Calu3 (cell line): ENCODE results near the gene BTBD1. TPM values are rescaled to one million over a fixed set of nuclear protein-coding genes. Genes with fewer than 3 reads are reported as not detected.
A peak's percentile ranks its signal among the peaks of the same experiment; 100 is the strongest.

Source experiments
- BruUV-seq: library from RNA; stranded (reverse); fragments of 400-500 nt; replicated peaks from 2 replicates; lab custom pipeline; 2021; lab: Mats Ljungman, UMichigan
- CTCF ChIA-PET: fragments of 300-600 bp; sonication (Branson Sonifier 250); formaldehyde crosslinking; loops from one replicate; lab custom pipeline; 2022; ENCODE audit warnings: antibody characterized with exemption; lab: Charles Lee
- DNase-seq: peaks from one replicate; pipeline ENCODE4 v3.0.0; 2022
- H3K27ac Mint-ChIP-seq: one replicate; pipeline ENCODE4 v1.8.0; 2022; ENCODE audit warnings: mixed read lengths; ENCODE audit not compliant: unreplicated experiment
- H3K27me3 Mint-ChIP-seq: one replicate; pipeline ENCODE4 v1.8.0; 2022; ENCODE audit warnings: mixed read lengths; ENCODE audit not compliant: unreplicated experiment
- H3K36me3 Mint-ChIP-seq: one replicate; pipeline ENCODE4 v1.8.0; 2022; ENCODE audit warnings: mild to moderate bottlenecking, moderate library complexity, mixed read lengths; ENCODE audit not compliant: insufficient read depth, unreplicated experiment
- H3K4me1 Mint-ChIP-seq: one replicate; pipeline ENCODE4 v1.8.0; 2022; ENCODE audit warnings: mild to moderate bottlenecking, low read depth, mixed read lengths; ENCODE audit not compliant: unreplicated experiment
- H3K4me3 Mint-ChIP-seq: one replicate; pipeline ENCODE4 v1.8.0; 2022; ENCODE audit warnings: mild to moderate bottlenecking, low read depth, moderate library complexity, mixed read lengths; ENCODE audit not compliant: unreplicated experiment
- H3K9me3 Mint-ChIP-seq: one replicate; pipeline ENCODE4 v1.8.0; 2022; ENCODE audit warnings: low read depth, mixed read lengths; ENCODE audit not compliant: unreplicated experiment
- intact Hi-C: fragments of 100-400 bp; cut with micrococcal nuclease; formaldehyde crosslinking; loops from one replicate; pipeline ENCODE4 v1.10.0; 2022; ENCODE audit not compliant: unreplicated experiment
- total RNA-seq: library from RNA; stranded (reverse); gene quantifications from 2 replicates; pipeline ENCODE4 v1.2.3, GENCODE V29; 2022
- TF ChIP-seq, protein P1 (sequence below): fragments of 200-600 bp; IDR thresholded peaks from one replicate; pipeline ENCODE4 v1.8.0; 2022; ENCODE audit warnings: antibody characterized with exemption; ENCODE audit not compliant: unreplicated experiment

The BTBD1 gene
- total RNA-seq, 1 experiment from 2014 or later = 73.2 TPM

DNA sequence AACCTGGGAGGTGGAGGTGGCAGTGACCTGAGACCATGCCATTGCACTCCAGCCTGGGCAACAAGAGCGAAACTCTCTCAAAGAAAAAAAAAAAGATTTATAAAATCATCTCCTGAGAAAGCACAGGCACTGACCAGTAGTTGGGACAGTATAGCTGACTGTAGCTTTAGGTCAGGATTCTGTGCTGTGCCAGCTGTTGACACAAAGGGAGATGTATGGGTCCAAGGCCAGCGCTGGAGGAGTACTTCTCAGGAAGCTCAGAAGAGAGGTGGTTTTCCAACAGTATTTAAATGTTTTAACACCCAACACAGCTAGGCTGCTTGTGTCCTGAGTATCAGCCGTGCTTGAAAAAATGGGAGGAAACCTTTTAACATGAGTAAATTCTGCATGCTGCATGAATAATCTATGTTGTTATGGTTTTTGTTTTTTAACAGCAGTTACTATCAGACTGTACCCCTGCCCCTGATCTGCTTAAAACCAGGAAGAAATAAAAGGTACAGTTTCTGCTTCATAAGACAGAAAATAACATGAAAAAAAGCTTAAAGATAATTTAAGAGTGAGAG, 74.5 kb downstream of the BTBD1 start:
- Mint-ChIP-seq H3K27ac (no peak overlapping the region), H3K9me3 (peaks cover under 1% of the 10 kb centered on the region), H3K36me3 (peaks cover 33% of the 10 kb centered on the region), H3K27me3 (no peaks in the 10 kb centered on the region), H3K4me1 (peaks cover 2% of the 10 kb centered on the region), H3K4me3 (no peak overlapping the region)
- CTCF ChIA-PET = interaction anchor here (0.7 kb wide), 1 partner anchor 223 kb away, joined by 3 read pairs; no protein-coding TSS in a partner anchor
- DNase-seq = no peak
- no TSS peak for BruUV-seq
- TF ChIP-seq, protein P1, sequence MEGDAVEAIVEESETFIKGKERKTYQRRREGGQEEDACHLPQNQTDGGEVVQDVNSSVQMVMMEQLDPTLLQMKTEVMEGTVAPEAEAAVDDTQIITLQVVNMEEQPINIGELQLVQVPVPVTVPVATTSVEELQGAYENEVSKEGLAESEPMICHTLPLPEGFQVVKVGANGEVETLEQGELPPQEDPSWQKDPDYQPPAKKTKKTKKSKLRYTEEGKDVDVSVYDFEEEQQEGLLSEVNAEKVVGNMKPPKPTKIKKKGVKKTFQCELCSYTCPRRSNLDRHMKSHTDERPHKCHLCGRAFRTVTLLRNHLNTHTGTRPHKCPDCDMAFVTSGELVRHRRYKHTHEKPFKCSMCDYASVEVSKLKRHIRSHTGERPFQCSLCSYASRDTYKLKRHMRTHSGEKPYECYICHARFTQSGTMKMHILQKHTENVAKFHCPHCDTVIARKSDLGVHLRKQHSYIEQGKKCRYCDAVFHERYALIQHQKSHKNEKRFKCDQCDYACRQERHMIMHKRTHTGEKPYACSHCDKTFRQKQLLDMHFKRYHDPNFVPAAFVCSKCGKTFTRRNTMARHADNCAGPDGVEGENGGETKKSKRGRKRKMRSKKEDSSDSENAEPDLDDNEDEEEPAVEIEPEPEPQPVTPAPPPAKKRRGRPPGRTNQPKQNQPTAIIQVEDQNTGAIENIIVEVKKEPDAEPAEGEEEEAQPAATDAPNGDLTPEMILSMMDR = no peak
- intact Hi-C loops = no loop called here

DNA sequence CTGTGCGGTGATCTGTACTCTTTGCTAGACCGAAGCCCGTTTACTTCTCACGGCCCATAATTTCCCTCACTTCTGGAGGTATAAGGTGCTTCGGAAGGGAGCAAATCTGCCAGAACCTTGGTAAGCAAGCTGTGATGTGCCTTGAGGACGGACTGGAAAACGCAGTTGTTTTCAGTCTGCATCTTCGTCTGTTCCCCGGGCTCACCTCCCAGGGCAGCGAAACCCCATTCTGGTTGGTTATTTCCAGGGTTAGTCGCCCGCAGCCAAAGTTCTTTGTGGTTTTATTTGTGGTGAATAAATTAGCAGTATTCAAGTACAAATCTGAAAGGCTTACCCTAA, 80.6 kb downstream of the BTBD1 start:
- intact Hi-C loops = loop anchor here (2.0 to 10.0 kb wide), 3 partner anchors 69 to 152 kb away; no protein-coding TSS in a partner anchor
- DNase-seq = no peak
- H3K27ac Mint-ChIP-seq = peak overlapping the region; percentile 94
- TF ChIP-seq, protein P1 = no peak
- H3K27me3 Mint-ChIP-seq = no peaks in the 10 kb centered on the region
- H3K4me1 Mint-ChIP-seq = peaks cover 18% of the 10 kb centered on the region
- TSS peak; percentile 77 for BruUV-seq
- peaks cover 2% of the 10 kb centered on the region for H3K9me3 Mint-ChIP-seq
- peak overlapping the region; percentile 83 for H3K4me3 Mint-ChIP-seq
- CTCF ChIA-PET = interaction anchor here (1.1 to 1.2 kb wide), 3 partner anchors 135 to 237 kb away, joined by 4 to 5 read pairs (median 4); no protein-coding TSS in a partner anchor
- peaks cover 54% of the 10 kb centered on the region for H3K36me3 Mint-ChIP-seq

DNA sequence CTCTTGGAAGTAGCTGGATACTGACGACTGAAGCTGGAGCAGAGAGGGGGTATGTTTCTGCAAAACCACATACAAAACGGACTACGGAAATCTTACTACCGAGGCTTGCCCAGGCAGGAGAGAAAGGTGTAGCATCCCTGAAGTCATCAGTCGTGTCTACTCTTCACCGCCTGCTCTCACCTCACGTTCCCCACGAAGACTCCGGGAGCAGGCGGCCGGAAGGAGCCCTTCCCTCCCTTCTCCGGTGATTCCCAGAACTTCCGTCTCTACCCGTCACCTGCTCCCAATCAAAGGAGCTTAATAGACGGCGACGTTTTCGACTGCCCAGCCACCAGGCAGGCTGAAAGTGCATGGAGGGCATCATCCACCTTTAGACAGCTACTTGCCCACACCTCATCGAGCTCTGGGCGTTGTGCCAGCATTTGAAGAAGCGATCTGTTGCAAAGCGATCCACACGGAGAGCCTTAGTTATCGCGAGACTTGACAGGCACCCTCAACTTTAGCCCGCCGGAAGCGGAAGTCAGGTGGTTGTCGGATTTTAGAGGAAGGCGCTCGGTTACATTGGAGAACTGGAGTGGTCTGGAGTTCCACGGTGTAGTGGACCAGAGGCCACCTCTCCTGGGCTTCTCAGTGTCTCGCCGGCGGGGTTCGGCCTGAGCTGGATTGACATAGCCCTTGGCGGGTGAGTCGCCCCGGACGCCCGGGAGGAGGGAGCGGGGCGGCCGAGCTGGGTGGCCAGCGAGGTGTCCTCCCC, 81.2 kb downstream of the BTBD1 start, which contains the start of gene RAMAC:
Gene RAMAC (plus strand): TSS at position 523 of the 754 bp plus-strand sequence. CDS start 2,809 bp downstream, outside the sequence.
- Mint-ChIP-seq H3K27ac (peak within 1 kb of the TSS; percentile 94), H3K4me1 (peaks cover 18% of the 10 kb centered on the region), H3K9me3 (peaks cover 2% of the 10 kb centered on the region), H3K36me3 (peaks cover 52% of the 10 kb centered on the region), H3K27me3 (no peaks in the 10 kb centered on the region), H3K4me3 (peak within 1 kb of the TSS; percentile 83)
- BruUV-seq = TSS peak; percentile 54
- intact Hi-C loops = loop anchor here (2.0 to 10.0 kb wide), 3 partner anchors 69 to 151 kb away; no protein-coding TSS in a partner anchor
- TF ChIP-seq, protein P1 = no peak
- CTCF ChIA-PET = interaction anchor here (0.5 to 1.2 kb wide), 4 partner anchors 45 to 236 kb away, joined by 4 to 8 read pairs (median 4); no protein-coding TSS in a partner anchor
- DNase-seq = peak; percentile 93

DNA sequence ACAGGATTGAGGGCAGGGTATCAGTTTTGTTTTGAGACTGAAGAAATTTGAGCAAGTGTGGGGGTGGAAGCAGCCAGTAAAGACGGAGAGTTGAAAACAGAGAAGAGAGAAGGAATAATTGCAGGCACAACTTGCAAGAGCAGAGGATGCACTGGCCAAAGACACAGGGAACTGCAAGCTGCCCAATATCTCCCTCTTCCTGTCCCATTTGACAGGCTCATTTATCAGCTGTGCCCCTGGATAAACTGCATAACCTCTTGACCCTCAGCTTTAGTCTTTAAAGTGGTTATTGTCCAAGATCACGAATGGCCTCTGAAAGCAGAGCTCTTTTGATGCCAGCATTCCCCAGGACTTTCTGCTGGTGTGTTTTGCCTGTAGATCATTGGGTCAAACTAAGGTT, 86.1 kb downstream of the BTBD1 start:
- H3K4me3 Mint-ChIP-seq = no peak overlapping the region
- DNase-seq = no peak
- CTCF ChIA-PET = no interaction called here
- peaks cover 11% of the 10 kb centered on the region for H3K4me1 Mint-ChIP-seq
- H3K27me3 Mint-ChIP-seq = no peaks in the 10 kb centered on the region
- peaks cover 13% of the 10 kb centered on the region for H3K36me3 Mint-ChIP-seq
- intact Hi-C loops = loop anchor here (10.0 kb wide), 1 partner anchor 146 kb away; no protein-coding TSS in a partner anchor
- no peaks in the 10 kb centered on the region for H3K9me3 Mint-ChIP-seq
- TF ChIP-seq, protein P1 = no peak
- BruUV-seq = no TSS peak
- H3K27ac Mint-ChIP-seq = no peak overlapping the region
